CD4-positive, alpha-beta T cell treated with Interleukin-17A for 1 hour (primary cell): ENCODE results near the gene YARS1.
A peak's percentile ranks its signal among the peaks of the same experiment; 100 is the strongest.

Experiments
- DNase-seq: peaks from one replicate; pipeline ENCODE4 v3.0.0-alpha.2; 2020

YARS1 gene

DNA sequence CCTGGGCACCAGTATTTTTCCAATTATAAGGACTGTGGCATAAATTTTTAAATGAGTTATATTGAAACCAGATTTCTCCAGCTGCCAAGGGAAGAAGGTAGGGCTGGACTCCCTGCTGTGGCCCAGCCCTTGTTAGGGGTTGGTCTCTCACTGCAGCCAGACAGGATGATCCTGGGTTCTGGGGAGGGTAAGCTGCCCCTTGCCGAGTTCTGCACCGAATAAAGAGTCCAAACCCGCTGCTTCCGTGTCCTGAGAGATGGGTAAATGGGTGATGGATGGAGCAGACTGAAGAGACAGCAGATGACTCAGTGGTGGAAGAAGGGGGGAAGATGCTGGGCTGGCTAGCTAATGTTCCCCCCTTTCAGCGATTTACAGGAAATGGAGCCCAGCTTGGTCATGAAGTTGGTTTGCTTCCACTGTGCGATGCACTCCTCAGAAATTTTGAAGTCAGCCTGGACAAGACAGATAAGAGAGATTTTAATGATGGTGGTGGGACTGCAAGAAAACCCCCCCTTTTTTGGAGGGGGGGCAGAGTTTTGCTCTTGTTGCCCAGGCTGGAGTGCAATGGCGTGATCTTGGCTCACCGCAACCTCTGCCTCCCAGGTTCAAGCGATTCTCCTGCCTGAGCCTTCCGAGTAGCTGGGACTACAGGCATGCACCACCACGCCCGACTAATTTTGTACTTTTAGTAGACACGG, 41.4 kb downstream of the YARS1 start:
- DNase-seq: no peak

GRCh38 chr1:32774950-32775634, 42.1 kb downstream of the YARS1 start:
- no peak for DNase-seq

GRCh38 chr1:32774464-32774808, 42.7 kb downstream of the YARS1 start:
- DNase-seq: no peak

GRCh38 chr1:32773764-32774463, 43.2 kb downstream of the YARS1 start:
- DNase-seq: no peak

GRCh38 chr1:32773018-32773763, 44.0 kb downstream of the YARS1 start:
- peak; percentile 74 for DNase-seq

GRCh38 chr1:32772281-32773017, 44.7 kb downstream of the YARS1 start:
- DNase-seq: no peak

DNA sequence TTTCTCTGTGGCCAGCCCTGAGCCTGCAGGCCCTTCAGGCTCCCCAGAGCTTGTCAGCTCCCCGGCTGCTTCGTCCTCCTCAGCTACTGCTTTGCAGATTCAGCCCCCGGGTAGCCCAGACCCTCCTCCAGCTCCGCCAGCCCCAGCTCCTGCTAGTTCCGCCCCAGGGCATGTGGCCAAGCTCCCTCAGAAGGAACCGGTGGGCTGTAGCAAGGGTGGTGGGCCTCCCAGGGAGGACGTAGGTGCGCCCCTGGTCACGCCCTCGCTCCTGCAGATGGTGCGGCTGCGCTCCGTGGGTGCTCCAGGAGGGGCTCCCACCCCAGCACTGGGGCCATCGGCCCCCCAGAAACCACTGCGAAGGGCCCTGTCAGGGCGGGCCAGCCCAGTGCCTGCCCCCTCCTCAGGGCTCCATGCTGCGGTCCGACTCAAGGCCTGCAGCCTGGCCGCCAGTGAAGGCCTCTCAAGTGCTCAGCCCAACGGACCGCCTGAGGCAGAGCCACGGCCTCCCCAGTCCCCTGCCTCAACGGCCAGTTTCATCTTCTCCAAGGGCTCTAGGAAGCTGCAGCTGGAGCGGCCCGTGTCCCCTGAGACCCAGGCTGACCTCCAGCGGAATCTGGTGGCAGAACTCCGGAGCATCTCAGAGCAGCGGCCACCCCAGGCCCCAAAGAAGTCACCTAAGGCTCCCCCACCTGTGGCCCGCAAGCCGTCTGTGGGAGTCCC, 45.4 kb downstream of the YARS1 start:
- no peak for DNase-seq

- DNase-seq: no peak
Measured at GRCh38 chr1:32770741-32771548, 46.2 kb downstream of the YARS1 start.

DNA sequence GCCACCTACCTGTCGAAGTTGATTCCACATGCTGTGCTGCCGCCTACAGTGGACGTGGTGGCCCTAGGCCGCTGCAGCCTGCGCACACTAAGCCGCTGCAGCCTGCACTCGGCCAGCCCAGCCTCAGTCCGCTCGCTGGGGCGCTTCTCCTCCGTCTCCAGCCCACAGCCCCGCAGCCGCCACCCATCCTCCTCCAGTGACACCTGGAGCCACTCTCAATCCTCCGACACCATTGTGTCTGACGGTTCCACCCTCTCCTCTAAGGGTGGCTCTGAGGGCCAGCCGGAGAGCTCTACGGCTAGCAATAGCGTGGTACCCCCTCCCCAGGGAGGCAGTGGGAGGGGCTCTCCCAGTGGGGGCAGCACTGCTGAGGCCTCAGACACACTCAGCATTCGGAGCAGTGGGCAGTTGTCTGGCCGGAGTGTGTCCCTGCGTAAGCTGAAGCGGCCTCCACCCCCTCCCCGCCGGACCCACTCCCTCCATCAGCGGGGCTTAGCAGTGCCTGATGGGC, 46.9 kb downstream of the YARS1 start:
- DNase-seq: no peak

DNA sequence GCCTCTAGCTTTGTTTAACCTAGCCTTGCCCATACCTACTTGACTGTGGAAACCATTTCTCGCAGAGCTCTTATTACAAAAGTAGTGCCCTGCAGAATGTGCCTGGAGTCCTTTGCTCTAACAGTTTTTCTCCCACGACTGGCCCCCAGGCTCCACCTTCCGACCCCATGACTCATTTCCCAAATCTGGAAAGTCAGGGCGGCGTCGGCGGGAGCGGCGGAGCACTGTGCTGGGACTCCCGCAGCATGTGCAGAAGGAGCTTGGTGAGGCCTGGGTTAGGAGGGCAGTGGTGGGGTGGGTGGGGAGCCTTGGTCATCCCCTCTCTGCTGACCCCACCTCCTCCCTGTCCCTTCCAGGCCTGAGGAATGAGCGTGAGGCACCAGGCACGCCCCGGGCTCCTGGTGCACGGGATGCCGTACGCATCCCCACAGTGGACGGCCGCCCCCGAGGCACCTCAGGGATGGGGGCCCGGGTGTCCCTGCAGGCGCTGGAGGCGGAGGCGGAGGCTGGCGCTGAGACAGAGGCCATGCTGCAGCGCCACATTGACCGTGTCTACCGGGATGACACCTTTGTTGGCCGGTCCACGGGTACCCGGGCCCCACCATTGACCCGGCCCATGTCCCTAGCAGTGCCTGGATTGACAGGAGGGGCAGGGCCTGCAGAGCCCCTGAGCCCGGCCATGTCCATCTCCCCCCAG, 47.5 kb downstream of the YARS1 start:
- DNase-seq: no peak

DNA sequence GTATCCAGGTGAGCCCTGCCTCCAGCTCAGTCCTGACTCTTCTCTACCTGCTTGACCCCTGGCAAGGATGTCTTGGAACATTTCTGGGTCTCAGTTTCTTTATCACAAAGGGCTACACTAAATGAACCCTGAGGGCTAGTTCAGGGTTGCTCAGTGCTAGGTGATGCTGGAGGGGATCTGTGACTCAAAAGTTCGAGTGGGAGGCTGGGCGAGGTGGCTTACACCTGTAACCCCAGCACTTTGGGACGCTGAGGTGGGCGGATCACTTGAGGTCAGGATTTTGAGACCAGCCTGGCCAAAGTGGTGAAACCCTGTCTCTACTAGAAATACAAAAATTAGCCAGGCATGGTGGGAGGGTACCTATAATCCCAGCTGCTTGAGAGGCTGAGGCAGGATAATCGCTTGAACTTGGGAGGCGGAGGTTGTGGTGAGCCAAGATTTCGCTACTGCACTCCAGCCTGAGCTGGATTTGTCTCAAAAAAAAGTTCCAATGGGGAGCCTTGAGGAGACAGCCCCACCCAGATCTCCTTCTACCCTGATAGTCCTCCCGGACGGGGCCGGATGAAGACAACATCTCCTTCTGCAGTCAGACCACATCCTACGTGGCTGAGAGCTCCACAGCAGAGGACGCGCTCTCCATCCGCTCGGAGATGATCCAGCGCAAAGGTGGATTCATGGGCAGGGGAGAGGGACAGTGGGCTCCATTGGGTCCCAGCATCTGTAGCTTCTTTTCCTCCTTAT, 48.9 kb downstream of the YARS1 start:
- DNase-seq: no peak

DNA sequence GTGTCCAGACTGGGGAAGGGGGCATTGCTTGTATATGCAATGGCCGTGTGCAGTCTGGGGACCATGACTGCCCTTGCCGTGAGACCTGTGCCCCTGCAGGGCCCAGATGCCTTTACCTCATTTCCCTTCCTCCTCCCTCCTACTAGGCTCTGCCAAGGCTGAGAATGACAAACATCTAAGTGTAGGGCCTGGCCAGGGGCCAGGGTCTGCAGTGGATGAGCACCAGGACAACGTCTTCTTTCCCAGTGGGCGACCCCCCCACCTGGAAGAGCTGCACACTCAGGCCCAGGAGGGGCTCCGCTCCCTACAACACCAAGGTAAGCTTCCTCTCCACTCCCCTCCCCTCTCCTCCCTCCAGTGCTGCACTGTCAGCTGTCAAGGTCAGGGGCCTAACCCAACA, 49.5 kb downstream of the YARS1 start:
- no peak for DNase-seq

DNA sequence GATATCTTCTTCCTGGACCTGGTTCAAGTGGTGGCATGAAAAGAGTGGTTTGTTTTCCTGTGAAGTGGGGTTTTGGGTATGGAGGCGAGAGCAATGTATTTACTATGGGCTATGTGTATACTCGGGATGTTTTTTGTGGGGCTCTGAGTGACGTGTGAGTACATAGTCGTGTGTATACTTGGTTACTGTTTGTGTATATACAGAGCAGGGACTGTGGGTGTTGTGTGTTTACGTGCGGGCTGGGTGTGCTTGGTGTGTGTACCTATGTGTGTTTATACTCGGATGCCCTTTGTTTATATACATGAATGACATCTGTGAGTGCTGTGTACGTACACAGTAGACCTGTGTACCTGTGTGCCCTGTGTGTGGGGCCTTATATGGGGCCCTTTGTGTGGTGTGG, 50.0 kb downstream of the YARS1 start:
- DNase-seq: no peak

DNA sequence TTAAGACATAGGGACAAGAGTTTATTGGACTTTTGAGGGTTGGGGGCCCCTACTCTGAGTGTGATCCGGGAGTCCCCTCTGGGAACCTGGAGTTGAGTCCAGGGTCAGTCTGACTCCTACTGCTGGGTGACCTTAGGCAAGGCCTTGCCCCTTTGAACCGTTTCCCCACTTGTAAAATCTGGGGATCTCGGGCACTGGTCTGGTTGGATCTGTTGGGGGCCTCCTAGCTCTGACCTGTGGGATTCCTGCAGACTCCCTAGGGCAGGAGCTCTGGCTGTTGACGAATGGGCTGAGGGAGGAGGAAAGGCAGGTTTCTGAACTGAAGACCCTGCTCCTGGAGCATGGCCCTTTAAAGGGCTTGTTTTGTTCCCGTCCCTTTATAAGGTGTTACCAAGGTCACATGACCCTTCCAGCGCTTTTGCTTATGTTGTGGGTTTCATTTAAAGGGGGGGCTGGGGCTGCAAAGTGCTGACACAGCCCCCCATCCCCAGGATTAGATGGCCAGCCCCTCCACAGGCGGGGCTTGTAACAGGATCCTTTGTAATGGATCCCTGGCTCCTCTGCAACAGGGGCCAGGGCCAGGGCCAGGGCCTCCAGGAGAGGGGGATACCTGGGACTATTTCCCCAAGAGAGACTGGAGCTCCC, 50.7 kb downstream of the YARS1 start:
- DNase-seq: no peak

- DNase-seq: no peak
Measured at GRCh38 chr1:32765570-32766327, 51.4 kb downstream of the YARS1 start.

DNA sequence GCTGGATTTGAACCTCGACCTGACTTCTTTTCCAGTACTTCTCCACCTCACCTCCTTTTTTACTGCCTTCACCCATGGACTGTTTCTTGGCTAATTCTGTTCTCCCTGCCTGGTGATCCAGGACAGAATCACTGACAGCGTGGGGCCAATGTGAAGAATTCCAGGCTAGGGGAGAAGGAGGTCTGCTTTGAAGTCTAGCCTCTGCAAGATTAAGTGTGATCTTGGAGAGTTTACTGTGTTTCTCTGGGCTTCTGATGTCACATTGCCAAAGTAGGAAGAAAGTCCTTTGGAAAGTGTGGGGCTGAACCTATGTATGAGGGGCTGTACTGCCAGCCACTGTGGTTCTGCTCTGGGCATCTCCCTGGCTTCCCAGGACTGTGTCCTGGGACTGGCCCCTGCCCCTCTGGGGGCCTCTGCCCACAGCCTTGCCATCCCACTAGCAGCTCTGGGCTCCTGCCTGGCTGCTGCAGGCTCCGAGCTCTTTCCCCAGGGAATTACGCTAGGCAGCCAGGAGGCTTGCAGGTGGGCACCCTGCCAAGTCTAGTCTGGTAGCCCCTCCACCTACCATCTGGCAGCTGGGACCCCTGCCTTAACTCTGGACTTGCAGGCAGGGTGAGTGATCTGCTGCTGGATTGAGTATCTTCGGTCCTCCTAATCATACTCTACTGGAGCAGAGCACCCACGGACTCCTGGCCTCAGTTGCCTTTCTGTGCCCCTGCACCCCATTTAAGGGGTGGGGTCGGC, 52.2 kb downstream of the YARS1 start:
- DNase-seq: no peak

GRCh38 chr1:32763221-32763620, 53.9 kb downstream of the YARS1 start:
- DNase-seq: no peak

DNA sequence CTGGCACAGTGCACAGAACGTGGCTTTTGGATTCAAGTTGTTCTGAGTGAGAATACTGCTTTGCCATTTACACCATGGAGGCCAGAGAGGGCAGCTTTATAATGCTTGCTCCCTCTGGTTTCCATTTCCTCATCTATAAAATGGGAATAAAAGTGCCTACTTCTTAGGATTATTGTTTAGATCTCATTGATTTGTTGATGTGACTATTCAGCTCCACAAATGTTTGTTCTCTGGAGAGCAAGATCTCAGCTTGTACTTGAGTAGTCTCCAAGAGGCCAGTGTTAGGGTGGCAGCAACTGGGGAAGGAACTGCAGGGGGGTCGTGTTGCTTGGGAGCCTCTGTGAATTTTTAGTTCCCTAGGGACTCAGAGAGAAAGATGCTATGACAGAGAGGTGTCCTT, 55.2 kb downstream of the YARS1 start:
- DNase-seq: no peak
